GM18505 (cell line): Measurements from ENCODE around the gene LTB4R.

Experiments
- ATAC-seq: cut with Tn5 transposase; IDR thresholded peaks from one replicate; pipeline ENCODE4 v1.9.1; 2021; ENCODE audit not compliant: unreplicated experiment
- POLR2A ChIP-seq: IDR thresholded peaks from 4 replicates; pipeline ENCODE4 v1.6.1; 2011; ENCODE audit warnings: borderline replicate concordance; ENCODE audit not compliant: insufficient read depth, insufficient read length; ENCODE audit errors: extremely low read depth

LTB4R gene

DNA sequence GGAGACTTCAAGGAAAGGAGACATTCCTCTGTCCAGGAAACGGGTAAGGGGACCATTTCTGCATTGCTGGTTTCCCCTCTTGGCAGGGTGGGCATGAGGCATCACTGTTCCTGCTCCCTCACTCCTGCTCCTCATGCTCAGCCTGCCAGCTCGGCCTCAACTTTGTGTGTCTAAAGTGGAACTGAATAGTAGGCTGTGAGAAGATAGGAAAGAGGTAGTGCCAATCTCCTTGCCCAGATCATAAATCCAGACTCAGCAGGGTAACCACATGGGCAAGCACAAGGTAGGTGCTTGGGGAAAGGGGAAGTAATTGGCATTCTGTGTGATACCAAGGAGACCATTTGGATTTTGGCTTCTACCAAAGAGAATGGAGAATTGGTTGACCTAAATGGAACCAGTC, 2.6 kb downstream of the LTB4R start:
- no peak for ATAC-seq
- TF ChIP-seq POLR2A: no peak

- TF ChIP-seq POLR2A: no peak
- no peak for ATAC-seq
These were observed 3.3 kb downstream of the LTB4R start for GRCh38 chr14:24314377-24315193.

- TF ChIP-seq POLR2A: no peak
- ATAC-seq: no peak
These were observed 4.0 kb downstream of the LTB4R start for GRCh38 chr14:24315243-24315806.

DNA sequence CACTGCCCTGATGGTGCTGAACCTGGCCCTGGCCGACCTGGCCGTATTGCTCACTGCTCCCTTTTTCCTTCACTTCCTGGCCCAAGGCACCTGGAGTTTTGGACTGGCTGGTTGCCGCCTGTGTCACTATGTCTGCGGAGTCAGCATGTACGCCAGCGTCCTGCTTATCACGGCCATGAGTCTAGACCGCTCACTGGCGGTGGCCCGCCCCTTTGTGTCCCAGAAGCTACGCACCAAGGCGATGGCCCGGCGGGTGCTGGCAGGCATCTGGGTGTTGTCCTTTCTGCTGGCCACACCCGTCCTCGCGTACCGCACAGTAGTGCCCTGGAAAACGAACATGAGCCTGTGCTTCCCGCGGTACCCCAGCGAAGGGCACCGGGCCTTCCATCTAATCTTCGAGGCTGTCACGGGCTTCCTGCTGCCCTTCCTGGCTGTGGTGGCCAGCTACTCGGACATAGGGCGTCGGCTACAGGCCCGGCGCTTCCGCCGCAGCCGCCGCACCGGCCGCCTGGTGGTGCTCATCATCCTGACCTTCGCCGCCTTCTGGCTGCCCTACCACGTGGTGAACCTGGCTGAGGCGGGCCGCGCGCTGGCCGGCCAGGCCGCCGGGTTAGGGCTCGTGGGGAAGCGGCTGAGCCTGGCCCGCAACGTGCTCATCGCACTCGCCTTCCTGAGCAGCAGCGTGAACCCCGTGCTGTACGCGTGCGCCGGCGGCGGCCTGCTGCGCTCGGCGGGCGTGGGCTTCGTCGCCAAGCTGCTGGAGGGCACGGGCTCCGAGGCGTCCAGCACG, 4.7 kb downstream of the LTB4R start:
- no peak for TF ChIP-seq POLR2A
- no peak for ATAC-seq

DNA sequence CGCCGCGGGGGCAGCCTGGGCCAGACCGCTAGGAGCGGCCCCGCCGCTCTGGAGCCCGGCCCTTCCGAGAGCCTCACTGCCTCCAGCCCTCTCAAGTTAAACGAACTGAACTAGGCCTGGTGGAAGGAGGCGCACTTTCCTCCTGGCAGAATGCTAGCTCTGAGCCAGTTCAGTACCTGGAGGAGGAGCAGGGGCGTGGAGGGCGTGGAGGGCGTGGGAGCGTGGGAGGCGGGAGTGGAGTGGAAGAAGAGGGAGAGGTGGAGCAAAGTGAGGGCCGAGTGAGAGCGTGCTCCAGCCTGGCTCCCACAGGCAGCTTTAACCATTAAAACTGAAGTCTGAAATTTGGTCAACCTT, 5.3 kb downstream of the LTB4R start:
- TF ChIP-seq POLR2A: no peak
- no peak for ATAC-seq

DNA sequence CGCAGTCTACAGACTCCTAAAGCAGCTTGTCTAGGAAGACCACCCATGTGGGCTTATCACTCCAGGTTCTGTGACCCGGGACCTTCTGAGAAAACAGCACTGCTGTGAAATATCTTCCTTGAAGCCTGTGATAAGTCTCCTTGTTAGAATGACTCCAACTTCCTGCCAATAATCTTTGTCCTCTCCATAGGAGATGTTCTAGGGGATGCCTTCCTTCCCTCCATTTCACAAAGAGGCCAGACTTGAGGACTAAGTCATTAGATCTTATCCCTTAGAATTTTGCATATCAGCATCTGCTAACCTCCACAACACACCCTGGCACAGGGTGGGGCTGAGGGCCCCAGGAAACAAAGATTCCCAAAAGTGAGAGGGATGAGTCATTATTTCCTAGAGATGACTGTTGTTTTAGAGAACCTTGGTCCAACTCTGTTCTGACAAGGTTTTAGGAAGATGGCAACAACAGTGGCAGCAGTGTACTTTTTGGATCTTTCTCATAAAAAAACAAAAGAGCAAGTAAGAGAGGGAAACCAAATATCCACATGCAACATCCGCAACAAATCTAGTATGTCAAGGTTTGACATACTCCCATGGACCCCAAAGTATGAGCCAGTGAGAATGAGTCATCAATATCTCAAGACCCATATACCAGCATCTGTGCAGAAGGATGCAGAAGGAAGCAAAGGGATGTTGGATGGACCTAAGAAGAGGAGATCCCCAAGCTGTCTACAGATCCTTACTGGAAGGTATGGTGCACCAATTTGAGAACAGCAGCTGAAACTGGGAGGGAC, 6.0 kb downstream of the LTB4R start:
- TF ChIP-seq POLR2A: no peak
- ATAC-seq: no peak

DNA sequence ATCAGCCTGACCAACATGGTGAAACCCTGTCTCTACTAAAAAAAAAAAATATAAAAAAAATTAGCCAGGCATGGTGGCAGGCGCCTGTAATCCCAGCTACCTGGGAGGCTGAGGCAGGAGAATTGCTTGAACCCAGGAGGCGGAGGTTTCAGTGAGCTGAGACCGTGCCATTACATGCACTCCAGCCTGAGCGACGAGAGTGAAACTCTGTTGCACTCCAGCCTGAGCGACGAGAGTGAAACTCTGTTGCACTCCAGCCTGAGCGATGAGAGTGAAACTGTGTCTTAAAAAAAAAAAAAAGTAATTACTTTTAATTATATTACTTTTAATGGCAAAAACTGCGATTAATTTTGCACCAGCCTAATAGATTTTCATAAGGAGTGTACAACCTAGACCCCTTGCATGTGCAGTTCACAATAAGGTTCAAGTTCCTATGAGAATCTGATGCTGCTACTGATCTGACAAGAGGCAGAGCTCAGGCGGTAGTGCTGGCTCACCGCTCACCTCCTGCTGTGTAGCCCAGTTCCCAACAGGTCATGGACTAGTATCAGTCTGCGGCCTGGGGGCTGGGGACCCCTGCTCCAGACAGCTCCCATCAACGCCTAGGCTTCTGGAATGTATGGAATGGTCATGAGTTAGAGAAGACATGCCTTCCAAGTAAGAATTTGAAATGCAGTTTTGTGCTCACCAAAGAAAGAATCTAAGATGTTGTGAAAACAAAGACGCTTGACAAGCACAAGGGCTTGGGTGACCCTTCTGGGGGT, 10.1 kb downstream of the LTB4R start:
- no peak for ATAC-seq
- no peak for TF ChIP-seq POLR2A

DNA sequence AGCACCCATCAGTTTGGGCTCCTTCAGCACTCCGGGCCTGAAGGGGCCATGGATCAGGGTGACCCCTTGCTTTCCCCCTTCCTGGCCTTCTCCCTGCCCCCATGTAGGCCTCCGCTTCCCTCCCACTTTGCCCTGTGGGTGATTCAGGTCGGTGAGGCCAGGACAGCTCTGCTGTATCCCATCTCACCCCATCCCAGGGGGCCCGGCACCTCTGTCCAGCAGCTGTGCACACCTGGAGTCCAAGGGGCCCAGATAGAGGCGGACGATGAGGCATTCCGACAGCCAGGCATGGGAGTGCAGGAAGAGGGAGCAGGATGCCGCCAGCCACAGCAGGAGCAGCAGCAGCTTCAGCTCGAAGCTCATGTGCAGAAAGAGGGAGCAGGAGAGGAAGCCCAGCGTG, 11.4 kb downstream of the LTB4R start:
- no peak for TF ChIP-seq POLR2A
- ATAC-seq: no peak

GRCh38 chr14:24323341-24323740, 12.0 kb downstream of the LTB4R start:
- no peak for ATAC-seq
- TF ChIP-seq POLR2A: no peak

DNA sequence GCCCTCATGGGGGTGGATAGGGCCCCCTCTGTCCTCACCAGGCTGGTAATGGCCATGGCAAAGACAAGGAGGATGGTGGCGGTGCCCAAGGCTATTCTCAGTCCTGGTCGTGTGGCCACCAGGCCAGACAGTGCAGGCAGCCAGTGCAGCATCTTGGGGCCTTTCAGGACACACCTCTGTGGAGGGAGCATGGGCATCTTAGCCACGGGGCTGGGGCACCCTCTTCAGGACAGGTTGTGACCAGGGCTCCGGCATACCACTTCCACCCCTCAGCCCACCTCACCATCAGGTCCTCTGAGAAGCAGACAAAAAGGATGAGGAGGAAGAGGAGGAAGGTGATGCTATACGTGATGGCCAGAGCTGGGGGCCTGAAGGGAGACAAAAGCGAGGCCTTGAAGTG, 12.7 kb downstream of the LTB4R start:
- no peak for ATAC-seq
- TF ChIP-seq POLR2A: no peak

- ATAC-seq: no peak
- TF ChIP-seq POLR2A: no peak
These were observed 13.8 kb downstream of the LTB4R start for GRCh38 chr14:24325041-24325530.

DNA sequence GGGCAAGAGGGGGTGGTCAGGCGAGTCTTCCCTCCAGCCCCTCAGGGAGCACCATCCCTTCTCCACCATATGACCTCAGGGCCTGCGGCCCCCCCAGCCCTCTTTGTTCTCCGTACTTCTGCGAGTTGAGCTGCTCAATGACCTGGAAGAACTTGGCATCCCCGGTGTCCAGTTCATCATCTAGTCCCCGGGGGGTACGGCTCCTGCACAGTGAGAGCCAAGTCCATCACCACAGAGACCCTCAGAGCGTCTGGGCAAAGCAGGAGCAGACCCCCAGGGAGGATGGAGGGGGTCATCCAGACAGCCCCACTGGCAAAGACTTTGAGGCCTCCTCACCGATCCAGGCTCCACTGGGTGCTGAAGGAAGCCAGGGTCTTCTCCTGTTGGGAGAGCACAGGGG, 14.7 kb downstream of the LTB4R start:
- ATAC-seq: no peak

More for the DNA sequence above, 14.7 kb downstream of the LTB4R start:
- no peak for TF ChIP-seq POLR2A
